Activated CD4-positive, alpha-beta T cell treated with anti-CD3 and anti-CD28 coated beads, Interleukin-2, Interleukin-4, amounts not matched to agents 100 ng/mL and 50 ng/mL, durations not matched to agents 16 hours and 8 hours (primary cell): ENCODE results near the gene PHF21A.

Experiments
- DNase-seq: peaks from one replicate; pipeline ENCODE4 v3.0.0-alpha.2; 2020; ENCODE audit warnings: low spot score

The PHF21A gene

DNA sequence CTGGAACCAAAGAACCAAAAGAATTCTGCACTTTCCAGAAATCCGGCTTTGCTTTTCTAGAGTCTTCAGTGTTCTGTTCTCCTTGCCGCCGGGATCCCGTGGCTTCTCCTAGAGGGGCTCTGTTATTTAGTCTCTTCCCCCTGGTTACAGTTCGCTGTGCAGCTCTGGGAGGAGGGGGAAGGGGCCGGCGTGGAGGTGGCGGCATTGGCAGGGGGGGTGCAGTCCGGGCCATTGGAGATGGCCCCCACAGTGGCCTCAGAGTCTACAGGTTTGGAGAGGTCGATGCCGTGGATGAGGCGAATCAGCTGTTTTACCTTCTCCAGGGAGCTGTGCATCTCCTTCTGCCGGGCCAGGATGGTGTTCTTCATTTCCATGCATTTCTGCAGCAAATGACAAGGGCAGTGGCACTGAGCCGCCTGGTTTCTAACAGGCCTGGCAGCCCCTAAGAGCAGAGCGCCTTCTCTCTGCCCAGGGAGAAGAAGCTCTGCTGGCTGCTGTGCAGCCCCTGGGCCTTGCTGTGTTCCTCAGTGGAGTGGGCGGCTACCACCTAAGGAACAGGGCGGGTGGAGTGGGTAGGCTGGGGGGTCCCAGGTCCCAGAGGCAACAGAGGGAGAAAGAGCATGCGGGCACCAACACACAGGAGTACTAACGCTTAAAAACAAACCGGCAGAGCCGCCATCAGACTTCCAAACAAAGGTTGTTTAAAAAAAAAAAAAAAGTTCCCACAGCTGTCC lies 187.2 kb downstream of the PHF21A start:
- no peak for DNase-seq

DNA sequence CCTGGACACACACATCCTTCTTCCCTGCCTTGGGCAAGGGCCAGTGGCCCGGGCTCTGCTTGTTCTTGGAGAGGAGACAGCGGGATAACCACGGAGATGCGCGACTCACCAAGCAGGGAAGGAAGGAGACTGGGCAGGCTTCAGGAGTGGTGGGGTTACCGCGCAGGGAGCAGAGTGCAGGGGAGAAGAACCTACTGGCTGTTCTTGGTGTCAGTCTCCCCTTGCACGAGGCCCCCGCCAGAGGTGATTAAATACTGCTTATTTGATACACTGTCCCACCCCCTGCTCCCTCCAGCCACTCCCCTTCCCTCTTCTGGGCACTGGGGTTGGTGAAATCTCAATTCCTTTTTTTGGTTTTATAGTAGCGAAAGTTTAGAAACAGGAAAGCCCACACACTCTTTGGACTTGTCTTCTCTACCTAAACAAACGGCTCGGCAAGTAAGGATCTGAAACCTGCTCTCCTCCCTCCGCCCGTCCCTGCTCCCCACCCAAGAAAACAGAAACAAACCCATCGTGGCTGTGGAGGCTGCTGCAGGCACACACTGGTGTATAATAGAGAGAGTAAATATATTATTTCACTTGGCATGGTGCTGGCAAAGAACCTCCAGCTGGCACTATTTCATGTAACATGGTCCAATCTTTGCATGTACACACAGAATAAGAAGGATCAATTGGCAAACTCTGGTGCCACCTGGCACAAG lies 188.0 kb downstream of the PHF21A start:
- no peak for DNase-seq

DNA sequence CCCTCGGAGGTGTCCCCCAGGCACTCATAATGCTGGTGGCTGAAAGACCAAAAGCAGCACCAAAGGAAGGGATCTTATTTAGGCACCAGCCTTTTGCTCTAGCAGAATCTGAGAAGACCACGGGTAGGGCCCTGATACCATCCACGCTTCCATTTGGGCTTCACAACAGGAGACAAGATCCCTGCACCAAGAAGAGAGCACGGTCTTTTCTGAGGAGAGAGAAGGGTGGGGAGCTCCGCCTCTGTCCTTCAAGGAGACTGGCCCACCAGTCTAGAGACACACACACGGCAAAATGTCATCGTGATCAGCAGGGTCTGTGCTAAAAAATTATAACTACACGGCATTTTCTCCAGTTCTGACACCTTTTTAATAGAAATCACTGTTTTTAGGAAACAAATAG lies 189.0 kb downstream of the PHF21A start:
- DNase-seq, result no peak

GRCh38 chr11:45931739-45932138 lies 189.5 kb downstream of the PHF21A start:
- no peak for DNase-seq

- no peak for DNase-seq
Observed at GRCh38 chr11:45930951-45931570, 190.2 kb downstream of the PHF21A start.

DNA sequence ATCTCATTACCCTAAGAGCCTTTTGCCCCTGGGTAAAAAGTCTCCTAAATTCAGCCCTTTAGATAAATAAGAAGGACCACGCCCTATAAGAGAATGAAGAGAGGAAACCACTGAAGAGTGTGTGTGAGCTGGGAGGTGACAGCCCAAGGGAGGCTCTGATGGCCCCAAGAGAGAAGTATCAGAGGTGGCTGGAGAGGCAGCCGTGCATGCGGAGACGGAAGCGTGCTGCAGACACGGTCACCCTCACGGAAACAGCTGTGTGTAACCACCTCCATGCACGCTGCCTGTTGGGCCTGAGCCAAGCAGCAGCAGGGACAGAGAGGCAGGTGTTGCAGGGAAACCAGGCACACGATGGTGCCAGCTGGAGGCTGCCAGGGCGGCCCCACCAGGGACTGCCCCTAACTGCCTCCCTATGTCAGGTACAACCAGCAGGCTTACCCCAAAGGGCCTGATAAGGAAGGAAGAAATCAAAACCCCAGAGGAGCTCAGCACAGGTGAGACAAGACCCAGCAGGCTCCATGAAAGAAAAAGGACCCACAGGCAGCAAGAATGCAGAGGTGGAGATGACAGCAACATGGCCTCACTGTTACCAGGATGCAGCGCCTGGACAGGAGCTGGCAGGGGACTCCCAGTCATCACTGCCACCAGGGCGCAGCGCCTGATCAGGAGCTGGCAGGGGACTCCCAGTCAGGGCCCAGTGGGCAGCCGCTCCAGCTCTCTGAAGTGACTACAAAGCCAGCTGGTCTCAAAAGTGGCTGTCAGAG lies 191.0 kb downstream of the PHF21A start:
- DNase-seq, result no peak

DNA sequence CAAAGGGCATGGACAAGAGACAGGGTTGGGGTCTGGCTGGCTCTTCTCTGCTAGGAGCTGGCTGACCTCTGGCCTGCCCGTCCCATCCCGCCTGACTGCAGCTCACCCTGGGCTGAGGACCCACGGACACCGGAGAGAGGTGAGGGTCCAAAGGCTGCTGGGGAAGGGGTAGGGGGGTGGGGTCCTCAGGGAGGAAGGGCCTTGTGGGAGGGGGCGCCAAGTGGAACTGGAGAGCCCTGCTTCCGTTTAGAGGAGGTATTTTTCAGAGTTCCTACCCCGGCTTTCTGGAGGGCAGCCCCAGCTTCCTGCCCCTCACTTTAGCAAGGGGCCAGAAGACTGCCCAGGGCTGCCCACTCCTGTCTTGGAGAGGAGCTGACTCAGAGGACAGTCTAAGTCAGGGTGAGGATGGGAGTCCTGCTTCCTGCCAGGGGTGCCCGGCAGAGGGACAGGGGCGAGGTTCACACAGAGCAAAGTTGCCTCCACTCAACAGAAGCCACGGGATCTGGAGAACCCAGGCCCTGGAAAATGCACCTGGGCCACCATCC lies 191.7 kb downstream of the PHF21A start:
- DNase-seq, result no peak

- no peak for DNase-seq
Observed at GRCh38 chr11:45928535-45929215, 192.6 kb downstream of the PHF21A start.

- DNase-seq, result no peak
Observed at GRCh38 chr11:45927684-45928413, 193.4 kb downstream of the PHF21A start.

GRCh38 chr11:45927332-45927683 lies 193.9 kb downstream of the PHF21A start:
- DNase-seq, result no peak

DNA sequence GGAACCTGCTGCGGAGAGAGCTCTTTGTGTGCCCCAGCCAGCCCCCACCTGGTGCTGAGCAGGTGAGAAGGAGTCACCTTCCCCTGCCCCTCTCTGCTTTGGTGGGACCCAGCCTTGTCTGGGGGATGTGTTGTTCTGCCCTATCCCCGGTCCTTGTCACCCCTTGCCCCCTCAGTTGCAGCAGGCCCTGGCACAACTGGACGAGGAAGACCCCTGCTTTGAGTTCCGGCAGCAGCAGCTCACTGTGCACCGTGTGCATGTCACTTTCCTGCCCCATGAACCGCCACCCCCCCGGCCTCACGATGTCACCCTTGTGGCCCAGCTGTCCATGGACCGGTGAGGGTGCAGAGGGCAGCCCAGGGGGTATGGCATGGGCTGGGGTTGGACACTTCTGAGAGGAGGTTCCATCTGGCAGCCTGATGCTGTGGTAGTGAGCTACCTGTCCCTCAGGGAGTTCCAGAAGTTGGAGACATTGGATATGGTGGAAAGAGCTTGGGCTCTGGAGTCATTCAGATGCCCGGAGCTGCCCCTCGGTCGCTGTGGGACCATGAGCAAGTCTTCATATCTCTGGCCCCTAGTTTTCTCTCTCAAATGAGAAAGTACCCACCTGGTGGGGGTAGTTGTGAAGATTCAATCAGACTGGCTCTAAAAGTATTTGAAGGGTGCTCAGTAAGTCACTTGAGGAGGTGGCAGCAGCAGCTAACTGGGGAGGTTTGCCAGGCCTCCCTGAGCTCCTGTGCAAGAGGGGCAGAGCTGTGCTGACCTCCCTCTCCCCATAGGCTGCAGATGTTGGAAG lies 194.5 kb downstream of the PHF21A start:
- no peak for DNase-seq

DNA sequence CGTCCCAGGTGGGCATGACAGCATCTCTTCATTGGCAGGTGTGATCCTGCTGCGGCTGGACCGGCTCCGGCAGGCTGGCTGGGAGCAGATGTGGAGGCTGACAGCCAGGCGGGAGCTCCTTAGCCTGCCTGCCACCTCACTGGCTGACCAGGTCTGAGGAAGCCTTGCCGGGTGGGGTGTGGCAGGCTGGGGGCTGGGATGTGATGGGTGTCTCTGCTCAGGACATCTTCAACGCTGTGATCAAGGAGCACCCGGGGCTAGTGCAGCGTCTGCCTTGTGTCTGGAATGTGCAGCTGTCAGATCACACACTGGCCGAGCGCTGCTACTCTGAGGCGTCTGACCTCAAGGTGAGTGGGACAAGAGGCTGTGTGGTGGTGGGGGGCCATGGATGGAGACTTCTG lies 195.3 kb downstream of the PHF21A start:
- DNase-seq, result no peak

DNA sequence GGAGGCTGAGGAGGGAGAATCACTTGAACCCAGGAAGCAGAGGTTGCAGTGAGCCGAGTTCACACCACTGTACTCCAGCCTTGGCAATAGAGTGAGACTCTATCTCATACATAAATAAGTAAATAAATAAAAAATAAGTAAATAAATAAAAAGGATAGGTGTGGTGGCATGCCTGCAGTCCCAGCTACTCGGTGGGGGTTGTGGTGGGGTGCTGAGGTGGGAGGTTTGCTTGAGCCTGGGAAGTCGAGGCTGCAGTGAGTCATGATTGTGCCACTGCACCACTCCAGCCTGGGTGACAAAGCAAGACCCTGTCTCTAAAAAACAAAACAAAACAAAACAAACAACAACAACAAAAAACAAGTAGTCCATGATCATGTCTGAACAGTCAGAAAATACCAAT lies 195.7 kb downstream of the PHF21A start:
- no peak for DNase-seq

DNA sequence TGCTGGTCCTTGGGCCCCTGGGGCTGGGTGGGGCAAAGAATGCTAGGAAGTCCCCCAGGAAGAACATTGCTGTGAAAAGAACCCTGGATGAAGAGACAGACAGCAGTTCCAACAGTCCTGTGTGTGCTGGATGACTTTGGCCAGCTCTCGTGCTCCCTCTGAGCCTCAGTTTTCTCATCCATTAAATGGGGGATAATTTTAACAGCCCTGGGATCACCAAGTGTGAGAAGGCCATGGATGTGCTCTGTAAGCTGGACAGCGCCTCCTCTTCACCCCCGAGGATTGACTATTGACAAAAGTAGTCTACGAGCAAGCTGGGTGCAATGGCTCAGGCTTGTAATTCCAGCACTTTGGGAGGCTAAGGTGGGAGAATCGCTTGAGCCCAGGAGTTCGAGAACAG lies 196.3 kb downstream of the PHF21A start:
- DNase-seq, result no peak

DNA sequence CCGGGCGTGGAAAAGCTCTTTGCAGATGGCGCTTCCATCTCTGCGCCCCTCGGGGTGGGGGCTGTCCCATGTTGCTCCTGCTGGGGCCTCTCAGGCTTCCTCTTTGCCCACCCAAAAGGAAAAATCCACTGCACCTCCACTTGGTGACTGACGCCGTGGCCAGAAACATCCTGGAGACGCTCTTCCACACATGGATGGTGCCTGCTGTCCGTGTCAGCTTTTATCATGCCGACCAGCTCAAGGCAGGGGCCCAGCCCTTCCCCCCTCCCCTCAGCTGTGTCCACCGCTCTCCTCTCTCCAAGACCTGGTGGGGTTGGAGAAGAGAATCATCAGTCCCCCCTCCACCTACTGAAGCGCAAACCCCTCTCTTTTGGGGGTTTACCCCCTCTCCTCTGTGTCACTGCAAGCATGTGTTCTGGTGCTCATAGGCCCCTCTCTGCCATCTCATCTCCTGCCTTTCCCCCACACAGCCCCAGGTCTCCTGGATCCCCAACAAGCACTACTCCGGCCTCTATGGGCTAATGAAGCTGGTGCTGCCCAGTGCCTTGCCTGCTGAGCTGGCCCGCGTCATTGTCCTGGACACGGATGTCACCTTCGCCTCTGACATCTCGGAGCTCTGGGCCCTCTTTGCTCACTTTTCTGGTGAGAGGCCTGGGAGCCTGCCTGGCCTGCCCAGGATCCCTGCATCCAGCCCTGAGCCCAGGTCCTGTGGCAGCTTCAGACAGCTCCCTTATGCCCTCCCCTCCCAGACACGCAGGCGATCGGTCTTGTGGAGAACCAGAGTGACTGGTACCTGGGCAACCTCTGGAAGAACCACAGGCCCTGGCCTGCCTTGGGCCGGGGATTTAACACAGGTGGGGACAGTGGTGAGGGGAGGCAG lies 197.0 kb downstream of the PHF21A start:
- no peak for DNase-seq

DNA sequence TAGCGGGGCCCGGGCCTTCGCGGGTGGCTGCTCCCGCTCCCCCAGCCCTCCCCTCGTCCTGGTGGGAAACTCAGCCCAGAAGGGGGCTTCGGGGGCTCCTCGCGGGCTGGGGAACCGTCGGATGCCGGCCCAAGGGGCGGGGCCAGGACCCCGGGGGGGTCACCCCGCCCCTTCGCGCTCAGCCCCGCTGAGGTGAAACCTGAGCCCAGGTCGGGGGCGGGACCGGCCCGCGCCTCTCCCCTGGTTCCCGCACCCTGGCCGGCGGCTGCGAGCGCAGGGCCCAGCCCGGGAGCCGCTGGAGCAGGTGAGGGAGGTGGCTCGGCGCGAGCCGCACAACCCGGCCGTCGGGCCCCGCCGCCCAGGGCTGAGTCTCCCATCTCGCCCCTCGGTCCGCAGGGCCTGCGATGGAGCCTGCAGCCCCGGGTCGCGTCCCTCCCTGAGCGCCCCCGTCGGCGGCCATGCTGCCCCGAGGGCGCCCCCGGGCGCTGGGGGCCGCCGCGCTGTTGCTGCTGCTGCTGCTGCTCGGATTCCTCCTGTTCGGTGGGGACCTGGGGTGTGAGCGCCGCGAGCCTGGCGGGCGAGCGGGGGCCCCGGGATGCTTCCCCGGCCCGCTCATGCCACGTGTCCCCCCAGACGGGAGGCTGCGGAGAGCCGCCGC lies 198.7 kb downstream of the PHF21A start, which contains the start of gene LARGE2:
TSS of gene LARGE2 (plus strand) at position 232 of the 658 bp plus-strand sequence. CDS start at position 459, 227 bp downstream.
- DNase-seq, result no peak

GRCh38 chr11:45921561-45922424 lies 199.5 kb downstream of the PHF21A start:
- DNase-seq, result no peak
